GM23248 (cell line): ENCODE results near the gene XKRX.

Source experiments
- EZH2 ChIP-seq: fragments of 200-600 bp; sonication (generic); IDR thresholded peaks from 2 replicates; pipeline ENCODE4 v1.6.1; 2018; ENCODE audit warnings: antibody characterized with exemption, mild to moderate bottlenecking; ENCODE audit not compliant: insufficient read depth, poor library complexity, severe bottlenecking
- EZH2phosphoT487 ChIP-seq: fragments of 200-600 bp; sonication (generic); IDR thresholded peaks from 2 replicates; pipeline ENCODE4 v1.6.1; 2018; ENCODE audit warnings: antibody characterized with exemption, moderate library complexity, mild to moderate bottlenecking, low read depth; ENCODE audit not compliant: insufficient read depth

GRCh38 chrX:100905620-100906019, 23.1 kb downstream of the XKRX start:
- TF ChIP-seq EZH2phosphoT487 (no peak), EZH2 (no peak)
